Stimulated activated naive B cell treated with anti-CD40 and anti-IgM and Interleukin-4, amounts not matched to agents 10 μg/mL and 1 μg/mL and 100 μg/mL, for 72 hours (primary cell): ENCODE measurements around the gene ATP9B.
A peak's percentile ranks its signal among the peaks of the same experiment; 100 is the strongest.

Experiments used
- ATAC-seq, 2 donors: fragments of 150-1000 bp; cut with Tn5 transposase; replicated peaks; 2 replicates each; pipeline ENCODE4 v1.10.0; 2021; ENCODE audit warnings: moderate library complexity in 1 of 2
- DNase-seq: peaks from one replicate; pipeline ENCODE4 v3.0.0; 2021
- H3K27ac Mint-ChIP-seq: one replicate; pipeline ENCODE4 v1.8.0; 2022; ENCODE audit warnings: mild to moderate bottlenecking, mixed read lengths
- H3K27me3 Mint-ChIP-seq, 2 donors: one replicate each; pipeline ENCODE4 v1.8.0; 2022; ENCODE audit warnings: mixed read lengths in 2 of 2
- H3K36me3 Mint-ChIP-seq, 2 donors: one replicate each; pipeline ENCODE4 v1.8.0; 2022; ENCODE audit warnings: mixed read lengths in 2 of 2, mild to moderate bottlenecking in 1 of 2
- H3K4me1 Mint-ChIP-seq, 2 donors: one replicate each; pipeline ENCODE4 v1.8.0; 2022; ENCODE audit warnings: mixed read lengths in 2 of 2, mild to moderate bottlenecking in 1 of 2
- H3K4me3 Mint-ChIP-seq, 2 donors: one replicate each; pipeline ENCODE4 v1.8.0; 2022; ENCODE audit warnings: mild to moderate bottlenecking in 2 of 2, mixed read lengths in 2 of 2, moderate library complexity in 1 of 2
- H3K9me3 Mint-ChIP-seq, 2 donors: one replicate each; pipeline ENCODE4 v1.8.0; 2022; ENCODE audit warnings: mixed read lengths in 2 of 2, mild to moderate bottlenecking in 1 of 2

ATP9B gene

GRCh38 chr18:79299272-79299671, 230.1 kb downstream of the ATP9B start:
- ATAC-seq: no peak
- Mint-ChIP-seq H3K36me3 (peaks cover 17 to 29% of the 10 kb centered on the region in 2 donors), H3K27ac (no peak overlapping the region)

DNA sequence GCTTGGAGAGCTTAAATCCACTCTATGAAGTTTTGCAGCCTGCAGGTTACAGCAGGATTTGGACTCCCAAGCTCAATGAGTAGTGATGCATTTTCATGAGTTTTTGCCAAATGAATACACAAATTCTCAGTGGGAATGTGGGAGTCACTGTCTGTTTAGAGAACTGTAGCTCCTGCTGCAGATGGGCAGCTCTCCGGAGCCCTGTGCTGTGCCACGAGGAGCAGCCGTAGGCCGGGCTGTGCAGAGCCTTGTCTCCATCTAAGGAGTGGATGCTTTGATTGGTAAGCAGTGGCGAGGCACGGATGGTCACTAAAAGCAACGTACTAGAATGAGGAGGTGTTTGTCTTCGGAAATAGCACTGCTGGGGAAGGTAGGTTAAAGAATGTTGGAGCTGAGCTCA, 230.5 kb downstream of the ATP9B start:
- H3K27me3 Mint-ChIP-seq: no peaks in the 10 kb centered on the region
- no peaks in the 10 kb centered on the region for H3K4me1 Mint-ChIP-seq
- no peak overlapping the region for H3K27ac Mint-ChIP-seq
- peaks cover 16 to 27% of the 10 kb centered on the region in 2 donors for H3K36me3 Mint-ChIP-seq
- H3K9me3 Mint-ChIP-seq: no peaks in the 10 kb centered on the region
- ATAC-seq: no peak
- DNase-seq: no peak
- no peak overlapping the region for H3K4me3 Mint-ChIP-seq

More at GRCh38 chr18:79299272-79299671, 230.1 kb downstream of the ATP9B start:
- Mint-ChIP-seq H3K4me1 (no peaks in the 10 kb centered on the region), H3K4me3 (no peak overlapping the region), H3K9me3 (no peaks in the 10 kb centered on the region), H3K27me3 (no peaks in the 10 kb centered on the region)
- DNase-seq: no peak

DNA sequence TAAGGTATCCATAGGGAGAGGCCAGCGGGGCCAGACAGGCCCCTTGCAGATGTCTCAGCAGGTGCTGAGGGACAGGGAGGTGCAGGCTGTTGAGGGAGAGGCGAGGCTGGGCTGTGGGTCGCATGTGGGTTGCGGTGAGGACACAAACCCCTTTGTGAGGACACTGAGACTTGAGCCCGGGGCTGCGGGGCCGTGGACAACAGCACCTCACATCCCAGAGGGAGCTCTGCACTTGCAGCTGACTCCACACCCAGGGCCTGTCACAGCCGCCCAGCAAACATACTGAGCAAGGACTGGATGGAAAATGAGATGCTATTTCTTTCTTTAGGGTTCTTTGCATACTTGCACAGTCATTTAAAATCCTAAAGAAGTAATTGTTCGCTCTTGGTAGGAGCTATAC, 231.2 kb downstream of the ATP9B start:
- H3K36me3 Mint-ChIP-seq: peaks cover 17 to 30% of the 10 kb centered on the region in 2 donors
- H3K4me1 Mint-ChIP-seq: no peaks in the 10 kb centered on the region
- no peak overlapping the region for H3K4me3 Mint-ChIP-seq
- H3K27ac Mint-ChIP-seq: no peak overlapping the region
- DNase-seq (no peak), ATAC-seq (no peak)
- H3K27me3 Mint-ChIP-seq: no peaks in the 10 kb centered on the region
- H3K9me3 Mint-ChIP-seq: no peaks in the 10 kb centered on the region

DNA sequence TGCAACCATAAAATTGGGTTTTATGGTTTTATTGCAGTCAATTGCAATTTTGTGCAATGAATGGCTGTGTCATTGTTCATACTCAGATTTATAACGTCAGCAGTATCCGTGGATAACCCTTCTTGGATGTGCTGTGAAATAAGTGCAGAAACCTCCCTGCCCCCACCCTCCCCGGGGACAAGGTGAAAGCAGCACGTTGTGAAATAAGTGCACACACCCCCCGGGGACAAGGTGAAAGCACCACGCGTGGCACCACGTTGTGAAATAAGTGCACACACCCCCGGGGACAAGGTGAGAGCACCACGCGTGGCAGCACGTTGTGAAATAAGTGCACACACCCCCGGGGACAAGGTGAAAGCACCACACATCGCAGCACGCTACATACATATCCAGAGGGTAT, 232.9 kb downstream of the ATP9B start:
- H3K36me3 Mint-ChIP-seq: peaks cover 19 to 31% of the 10 kb centered on the region in 2 donors
- no peaks in the 10 kb centered on the region for H3K27me3 Mint-ChIP-seq
- ATAC-seq: no peak

DNA sequence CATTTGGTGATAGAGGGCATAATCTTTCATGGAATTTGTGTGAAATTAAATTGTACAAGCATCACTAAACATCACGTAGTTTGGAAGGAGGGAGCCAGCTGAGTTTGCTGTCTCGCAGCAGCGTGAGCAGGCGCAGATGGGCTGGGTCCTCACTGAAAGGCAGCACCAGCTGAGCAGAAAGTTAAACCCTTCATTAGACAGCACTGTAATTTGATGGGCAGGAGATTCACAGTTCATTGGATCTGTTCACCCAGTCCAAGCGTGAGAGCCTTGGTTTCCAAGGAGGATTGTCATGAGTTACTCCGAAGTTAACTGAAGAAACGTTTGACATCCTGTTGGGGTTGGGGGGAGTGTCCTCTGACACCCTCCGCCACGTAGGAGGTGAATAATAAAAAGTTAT, 236.7 kb downstream of the ATP9B start:
- Mint-ChIP-seq H3K27ac (no peak overlapping the region), H3K9me3 (no peaks in the 10 kb centered on the region), H3K27me3 (no peaks in the 10 kb centered on the region), H3K4me3 (no peak overlapping the region), H3K4me1 (no peaks in the 10 kb centered on the region), H3K36me3 (peaks cover 19 to 32% of the 10 kb centered on the region in 2 donors)
- no peak for ATAC-seq
- no peak for DNase-seq

More for the DNA sequence above, 232.9 kb downstream of the ATP9B start:
- no peak overlapping the region for H3K27ac Mint-ChIP-seq
- H3K9me3 Mint-ChIP-seq: no peaks in the 10 kb centered on the region
- H3K4me1 Mint-ChIP-seq: no peaks in the 10 kb centered on the region
- H3K4me3 Mint-ChIP-seq: no peak overlapping the region
- DNase-seq: no peak

DNA sequence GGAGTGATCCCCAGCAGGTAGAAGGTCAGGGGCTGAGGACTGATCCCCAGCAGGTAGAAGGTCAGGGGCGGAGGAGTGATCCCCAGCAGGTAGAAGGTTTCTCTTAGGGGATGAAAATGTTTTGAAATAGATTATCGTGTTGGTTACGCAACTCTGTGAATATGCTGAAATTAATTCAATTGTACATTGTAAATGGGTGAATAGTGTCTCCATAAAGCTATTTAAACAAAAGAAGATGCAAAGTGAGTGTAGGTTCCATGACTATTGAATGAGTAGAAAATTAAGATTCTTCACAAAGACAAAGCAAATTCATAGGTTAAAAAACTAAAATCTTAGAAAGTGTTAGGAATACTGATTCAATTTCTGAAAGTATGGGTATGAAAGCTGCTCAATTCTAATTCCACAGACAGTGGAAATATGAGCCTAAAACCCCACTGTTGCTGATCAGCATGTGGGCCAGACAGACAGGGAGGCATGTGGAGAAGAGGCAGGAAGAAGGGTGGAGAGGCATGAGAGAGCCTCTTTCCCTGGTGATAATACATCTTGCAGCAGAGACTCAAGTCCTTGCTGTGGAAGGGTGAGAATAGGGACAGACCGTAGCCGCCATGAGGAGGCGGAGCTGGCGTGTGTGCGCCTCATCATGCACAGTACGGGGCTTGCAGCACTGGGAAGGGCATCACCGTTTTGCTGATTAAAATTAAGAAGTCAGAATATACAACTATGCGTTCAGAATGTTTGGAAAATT, 240.6 kb downstream of the ATP9B start:
- DNase-seq: no peak
- Mint-ChIP-seq H3K27me3 (no peaks in the 10 kb centered on the region), H3K4me1 (no peaks in the 10 kb centered on the region), H3K9me3 (peaks cover 0 to 4% of the 10 kb centered on the region in 2 donors), H3K4me3 (no peak overlapping the region), H3K27ac (no peak overlapping the region), H3K36me3 (peaks cover 33 to 58% of the 10 kb centered on the region in 2 donors)
- no peak for ATAC-seq

DNA sequence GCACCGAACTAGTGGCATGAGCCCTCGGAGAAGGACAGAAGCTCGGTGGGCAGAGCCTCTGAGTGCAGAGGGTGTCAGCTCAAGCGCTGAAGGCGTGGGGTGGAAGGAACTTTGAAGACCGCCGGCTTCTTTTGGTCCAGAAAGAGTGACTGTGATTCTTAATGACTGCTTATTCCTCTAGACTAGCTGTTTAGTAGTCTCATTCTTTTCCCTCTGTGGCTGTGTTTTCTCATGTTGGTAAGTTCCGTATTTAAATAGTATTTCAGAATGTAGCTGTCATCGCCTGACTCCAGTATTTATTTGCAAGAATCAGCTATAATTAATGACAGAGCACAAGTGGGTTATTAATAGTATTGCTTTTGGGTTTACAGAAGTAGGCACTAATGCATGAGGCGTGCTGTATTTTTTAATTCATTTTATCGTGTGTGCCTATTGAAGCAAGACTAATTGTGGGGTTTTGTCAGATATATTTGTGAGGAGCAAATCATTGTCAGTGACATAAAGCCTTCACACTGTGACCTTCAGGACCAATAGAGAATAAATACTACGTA, 245.7 kb downstream of the ATP9B start:
- peaks cover 8 to 10% of the 10 kb centered on the region in 2 donors for H3K9me3 Mint-ChIP-seq
- H3K4me3 Mint-ChIP-seq: no peak overlapping the region
- peaks cover 45 to 59% of the 10 kb centered on the region in 2 donors for H3K36me3 Mint-ChIP-seq
- ATAC-seq (no peak), DNase-seq (no peak)
- no peaks in the 10 kb centered on the region for H3K4me1 Mint-ChIP-seq
- no peak overlapping the region for H3K27ac Mint-ChIP-seq
- H3K27me3 Mint-ChIP-seq: no peaks in the 10 kb centered on the region

GRCh38 chr18:79315596-79315995, 246.4 kb downstream of the ATP9B start:
- Mint-ChIP-seq H3K27ac (no peak overlapping the region), H3K4me3 (no peak overlapping the region), H3K4me1 (no peaks in the 10 kb centered on the region), H3K27me3 (no peaks in the 10 kb centered on the region), H3K9me3 (peaks cover 8 to 10% of the 10 kb centered on the region in 2 donors), H3K36me3 (peaks cover 47 to 61% of the 10 kb centered on the region in 2 donors)
- DNase-seq: no peak
- ATAC-seq: no peak

- Mint-ChIP-seq H3K27ac (no peak overlapping the region), H3K4me1 (no peaks in the 10 kb centered on the region), H3K27me3 (no peaks in the 10 kb centered on the region), H3K36me3 (peaks cover 44 to 58% of the 10 kb centered on the region in 2 donors), H3K9me3 (peaks cover 8 to 10% of the 10 kb centered on the region in 2 donors), H3K4me3 (no peak overlapping the region)
- DNase-seq: no peak
- ATAC-seq: no peak
Measured at GRCh38 chr18:79317703-79318102, 248.5 kb downstream of the ATP9B start.

- H3K4me3 Mint-ChIP-seq: no peak overlapping the region
- H3K27ac Mint-ChIP-seq: no peak overlapping the region
- DNase-seq (no peak), ATAC-seq (no peak)
- no peaks in the 10 kb centered on the region for H3K4me1 Mint-ChIP-seq
- peaks cover 8 to 10% of the 10 kb centered on the region in 2 donors for H3K9me3 Mint-ChIP-seq
- peaks cover 44 to 55% of the 10 kb centered on the region in 2 donors for H3K36me3 Mint-ChIP-seq
- no peaks in the 10 kb centered on the region for H3K27me3 Mint-ChIP-seq
Measured at GRCh38 chr18:79318142-79318673, 249.0 kb downstream of the ATP9B start.

DNA sequence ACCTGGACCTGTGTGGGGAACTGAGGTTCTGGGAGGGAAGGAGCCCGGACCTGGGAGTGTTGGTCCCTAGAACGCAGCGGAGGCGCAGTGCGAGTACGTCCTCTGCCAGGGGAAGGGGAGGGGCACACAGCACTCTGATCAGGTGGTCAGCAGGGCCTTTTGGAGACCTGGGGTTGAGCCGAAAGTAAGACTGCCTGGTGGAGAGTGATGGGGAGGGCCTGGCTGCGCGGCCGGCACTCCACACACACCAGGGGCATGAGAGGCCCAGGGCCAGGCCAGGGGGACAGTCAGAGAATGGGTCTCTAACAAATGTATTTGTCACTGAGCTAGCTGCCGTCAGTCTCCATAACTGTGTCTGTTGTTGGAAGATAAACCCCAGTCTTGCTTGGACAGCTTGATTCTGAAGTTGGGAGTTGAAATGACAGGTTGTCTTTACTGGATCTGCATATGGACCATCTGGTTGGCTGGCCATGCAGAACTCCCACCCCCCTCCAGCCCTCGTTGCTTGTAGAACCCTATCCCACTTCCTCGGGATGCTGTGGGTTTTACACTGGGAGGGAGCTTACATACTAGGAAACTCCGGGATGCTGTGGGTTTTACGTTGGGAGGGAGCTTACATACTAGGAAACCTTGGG, 251.1 kb downstream of the ATP9B start:
- no peak overlapping the region for H3K4me3 Mint-ChIP-seq
- peaks cover 35 to 53% of the 10 kb centered on the region in 2 donors for H3K36me3 Mint-ChIP-seq
- DNase-seq (no peak), ATAC-seq (no peak)
- H3K27me3 Mint-ChIP-seq: no peaks in the 10 kb centered on the region
- H3K9me3 Mint-ChIP-seq: peaks cover 4 to 10% of the 10 kb centered on the region in 2 donors
- no peaks in the 10 kb centered on the region for H3K4me1 Mint-ChIP-seq
- H3K27ac Mint-ChIP-seq: peak overlapping the region; percentile 84

GRCh38 chr18:79321625-79322405, 252.6 kb downstream of the ATP9B start:
- DNase-seq: no peak

GRCh38 chr18:79322441-79322840, 253.2 kb downstream of the ATP9B start:
- peaks cover 28 to 47% of the 10 kb centered on the region in 2 donors for H3K36me3 Mint-ChIP-seq
- ATAC-seq (no peak), DNase-seq (no peak)
- H3K27me3 Mint-ChIP-seq: no peaks in the 10 kb centered on the region
- H3K4me3 Mint-ChIP-seq: no peak overlapping the region
- H3K4me1 Mint-ChIP-seq: no peaks in the 10 kb centered on the region
- no peak overlapping the region for H3K27ac Mint-ChIP-seq
- peaks cover 1 to 4% of the 10 kb centered on the region in 2 donors for H3K9me3 Mint-ChIP-seq

More at GRCh38 chr18:79321625-79322405, 252.6 kb downstream of the ATP9B start:
- H3K36me3 Mint-ChIP-seq: peaks cover 25 to 43% of the 10 kb centered on the region in 2 donors
- H3K4me3 Mint-ChIP-seq: no peak overlapping the region
- H3K27ac Mint-ChIP-seq: no peak overlapping the region
- no peaks in the 10 kb centered on the region for H3K9me3 Mint-ChIP-seq
- no peaks in the 10 kb centered on the region for H3K27me3 Mint-ChIP-seq
- H3K4me1 Mint-ChIP-seq: no peaks in the 10 kb centered on the region
- ATAC-seq: no peak

DNA sequence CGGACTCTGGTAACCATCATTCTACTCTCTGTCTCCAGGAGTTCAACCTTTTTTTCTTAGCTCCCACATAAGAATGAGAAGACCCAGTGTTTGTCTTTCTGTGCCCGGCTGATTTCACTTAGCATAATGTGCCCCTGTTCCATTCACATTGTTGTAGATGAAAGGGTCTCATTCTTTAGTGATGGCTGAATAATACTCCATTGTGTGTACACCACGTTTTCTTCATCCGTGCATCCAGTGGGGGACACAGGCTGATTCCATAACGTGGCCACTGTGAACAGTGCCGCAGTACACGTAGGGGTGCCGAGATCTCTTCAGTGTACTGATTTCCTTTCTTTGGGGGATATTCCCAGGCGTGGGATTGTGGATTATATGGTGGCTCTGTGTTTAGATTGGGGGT, 254.3 kb downstream of the ATP9B start:
- no peak overlapping the region for H3K4me3 Mint-ChIP-seq
- peaks cover 1 to 4% of the 10 kb centered on the region in 2 donors for H3K9me3 Mint-ChIP-seq
- ATAC-seq (no peak), DNase-seq (no peak)
- no peaks in the 10 kb centered on the region for H3K27me3 Mint-ChIP-seq
- peaks cover 21 to 45% of the 10 kb centered on the region in 2 donors for H3K36me3 Mint-ChIP-seq
- no peaks in the 10 kb centered on the region for H3K4me1 Mint-ChIP-seq
- H3K27ac Mint-ChIP-seq: no peak overlapping the region
